WERI-Rb-1 (cell line): ENCODE measurements around the gene MIGA1.
"Not testable (repeated sequence)": the region's sequence is repeated elsewhere in the genome, so short reads cannot be mapped to it uniquely, and the experiment has no call there.

ENCODE experiments used
- DNase-seq: peaks from one replicate; pipeline ENCODE4 v3.0.0-alpha.2; 2020
- H3K27ac ChIP-seq: fragments of 250-450 bp; sonication (Bioruptor Pico); 2 replicates; pipeline ENCODE4 v1.5.1; 2020; ENCODE audit warnings: mild to moderate bottlenecking, moderate library complexity
- H3K27me3 ChIP-seq: fragments of 250-450 bp; sonication (Bioruptor Pico); 2 replicates; pipeline ENCODE4 v1.5.1; 2021; ENCODE audit warnings: mild to moderate bottlenecking, low read depth, moderate library complexity; ENCODE audit not compliant: insufficient read depth, severe bottlenecking
- H3K36me3 ChIP-seq: fragments of 250-450 bp; sonication (Bioruptor Pico); 2 replicates; pipeline ENCODE4 v1.5.1; 2020; ENCODE audit warnings: mild to moderate bottlenecking, moderate library complexity
- H3K4me3 ChIP-seq: 2 replicates; pipeline ENCODE4 v1.5.1; 2011; ENCODE audit warnings: low read depth, mild to moderate bottlenecking, control low read depth, low read length
- H3K9me3 ChIP-seq: fragments of 250-450 bp; sonication (Bioruptor Pico); 2 replicates; pipeline ENCODE4 v1.5.1; 2021; ENCODE audit warnings: mild to moderate bottlenecking, moderate library complexity; ENCODE audit not compliant: severe bottlenecking
- CTCF ChIP-seq: IDR thresholded peaks from 2 replicates; pipeline ENCODE4 v1.5.1; 2011; ENCODE audit warnings: low read depth, mild to moderate bottlenecking, control low read depth, inconsistent platforms, low read length

MIGA1 gene

GRCh38 chr1:77768006-77768405, 11.4 kb upstream of the MIGA1 start:
- no peak for TF ChIP-seq CTCF
- H3K27me3 ChIP-seq: no peaks in the 10 kb centered on the region
- no peaks in the 10 kb centered on the region for H3K36me3 ChIP-seq

GRCh38 chr1:77776007-77776700, 3.3 kb upstream of the MIGA1 start:
- no peaks in the 10 kb centered on the region for H3K36me3 ChIP-seq
- DNase-seq: no peak
- H3K27ac ChIP-seq: no peak overlapping the region
- TF ChIP-seq CTCF: no peak
- no peaks in the 10 kb centered on the region for H3K9me3 ChIP-seq
- H3K4me3 ChIP-seq: no peak overlapping the region
- no peaks in the 10 kb centered on the region for H3K27me3 ChIP-seq

More at GRCh38 chr1:77768006-77768405, 11.4 kb upstream of the MIGA1 start:
- Histone ChIP-seq H3K27ac (no peak overlapping the region), H3K4me3 (no peak overlapping the region), H3K9me3 (no peaks in the 10 kb centered on the region)
- no peak for DNase-seq

- H3K27ac ChIP-seq: no peak overlapping the region
- no peak for DNase-seq
- no peak for TF ChIP-seq CTCF
- no peak overlapping the region for H3K4me3 ChIP-seq
- H3K36me3 ChIP-seq: peaks cover 19% of the 10 kb centered on the region
- no peaks in the 10 kb centered on the region for H3K9me3 ChIP-seq
- H3K27me3 ChIP-seq: no peaks in the 10 kb centered on the region
These were observed 2.2 kb downstream of the MIGA1 start for GRCh38 chr1:77781683-77782082.

- TF ChIP-seq CTCF: no peak
- Histone ChIP-seq H3K36me3 (peaks cover 19% of the 10 kb centered on the region), H3K4me3 (no peak overlapping the region), H3K27ac (no peak overlapping the region), H3K9me3 (no peaks in the 10 kb centered on the region), H3K27me3 (no peaks in the 10 kb centered on the region)
- DNase-seq: no peak
These were observed 3.7 kb downstream of the MIGA1 start for GRCh38 chr1:77783141-77783540.

GRCh38 chr1:77786093-77786741, 6.8 kb downstream of the MIGA1 start:
- H3K4me3 ChIP-seq, H3K27me3 ChIP-seq, DNase-seq, H3K27ac ChIP-seq, H3K9me3 ChIP-seq: not testable (repeated sequence)
- H3K36me3 ChIP-seq: peaks cover 19% of the 10 kb centered on the region

GRCh38 chr1:77794550-77794949, 15.1 kb downstream of the MIGA1 start:
- TF ChIP-seq CTCF: no peak
- no peaks in the 10 kb centered on the region; the same call in 1 of the 2 replicates for H3K36me3 ChIP-seq
- H3K27me3 ChIP-seq: no peaks in the 10 kb centered on the region
- no peaks in the 10 kb centered on the region for H3K9me3 ChIP-seq
- DNase-seq: no peak
- H3K27ac ChIP-seq: no peak overlapping the region
- H3K4me3 ChIP-seq: no peak overlapping the region
